ENCODE data around the gene OBSCN. TPM values are rescaled to one million over a fixed set of nuclear protein-coding genes. Genes with fewer than 3 reads are reported as not detected.
"Not testable (repeated sequence)": the region's sequence is repeated elsewhere in the genome, so short reads cannot be mapped to it uniquely, and the experiment has no call there.

Gene OBSCN
- total and polyA plus RNA-seq, 7 experiments from 2014 or later, result 1.3 to 132 (median 76.4) TPM

DNA sequence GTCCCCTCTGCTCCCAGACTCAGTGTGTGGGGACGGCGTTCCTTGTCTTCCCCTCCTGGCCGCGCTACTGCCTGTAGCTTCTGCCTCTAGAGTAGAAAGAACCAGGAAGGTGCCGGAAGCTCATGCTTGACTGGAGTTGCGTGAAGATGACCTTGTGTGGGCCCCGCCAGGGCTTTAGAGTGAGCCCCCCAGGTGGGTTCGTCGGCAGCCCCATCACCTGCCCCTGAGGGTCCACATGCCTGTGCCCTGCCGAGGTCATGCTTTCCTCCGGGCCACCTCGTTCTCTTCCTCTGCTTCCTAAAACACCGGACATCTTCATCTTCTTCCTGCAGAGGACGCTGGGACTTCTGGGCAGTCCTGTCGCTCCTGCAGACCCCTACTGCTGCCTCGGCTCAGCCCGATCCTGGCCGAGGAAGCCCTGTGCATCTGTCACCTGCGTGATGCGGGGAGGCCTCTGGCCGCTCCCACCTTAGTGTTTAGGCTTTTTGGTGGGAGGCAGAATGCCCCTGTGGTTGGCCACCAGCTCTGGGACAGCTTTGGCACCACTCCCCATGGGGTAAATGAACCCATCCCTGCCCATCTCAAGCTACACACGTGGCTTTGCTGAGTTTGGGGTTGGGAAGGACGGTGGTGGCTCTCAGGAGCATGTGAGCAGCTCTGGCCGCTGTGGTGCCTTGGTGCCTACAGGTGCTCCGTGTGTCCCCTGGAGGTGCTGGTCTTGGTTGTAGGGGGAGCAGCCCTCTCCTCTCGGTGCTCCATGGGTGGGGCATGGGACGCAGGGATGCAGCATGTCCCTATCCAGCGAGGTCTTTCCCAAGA is 12.3 kb downstream of the OBSCN start:
- no peak overlapping the region for H3K4me3 Mint-ChIP-seq
- no peaks in the 10 kb centered on the region for H3K4me1 ChIP-seq (ENCODE audit: control insufficient read depth in 2 of 2, insufficient read depth in 2 of 2, low read length in 2 of 2)
- CTCF ChIA-PET, result no interaction called here
- DNase-seq, result no peak
- H3K9me3 ChIP-seq (ENCODE audit: control insufficient read depth in 2 of 3, low read length in 3 of 3), result peaks cover 0 to 15% (median 0%) of the 10 kb centered on the region in 3 experiments
- POLR2A ChIA-PET, result no interaction called here
- no peak overlapping the region for H3K27ac ChIP-seq (ENCODE audit: low read depth, low read length)
- H3K4me1 Mint-ChIP-seq, result peaks cover 3 to 23% (median 5%) of the 10 kb centered on the region in 7 donors
- H3K36me3 ChIP-seq (ENCODE audit: control insufficient read depth in 2 of 3, insufficient read depth in 3 of 3, low read length in 3 of 3), result peaks cover 0 to 86% (median 17%) of the 10 kb centered on the region in 3 experiments
- no peaks in the 10 kb centered on the region for H3K27me3 Mint-ChIP-seq
- peaks cover 0 to 18% (median 7%) of the 10 kb centered on the region in 11 donors for H3K9me3 Mint-ChIP-seq
- H3K4me3 ChIP-seq (ENCODE audit: low read length), result no peak overlapping the region
- no peaks in the 10 kb centered on the region for H3K27me3 ChIP-seq (ENCODE audit: control insufficient read depth in 2 of 2, insufficient read depth in 2 of 2, low read length in 2 of 2)
- intact Hi-C loops (cut with micrococcal nuclease), result no loop called here
- H3K27ac Mint-ChIP-seq, result no peak overlapping the region
- peaks cover 15 to 63% (median 37%) of the 10 kb centered on the region in 5 donors for H3K36me3 Mint-ChIP-seq
- ATAC-seq, result no peak

DNA sequence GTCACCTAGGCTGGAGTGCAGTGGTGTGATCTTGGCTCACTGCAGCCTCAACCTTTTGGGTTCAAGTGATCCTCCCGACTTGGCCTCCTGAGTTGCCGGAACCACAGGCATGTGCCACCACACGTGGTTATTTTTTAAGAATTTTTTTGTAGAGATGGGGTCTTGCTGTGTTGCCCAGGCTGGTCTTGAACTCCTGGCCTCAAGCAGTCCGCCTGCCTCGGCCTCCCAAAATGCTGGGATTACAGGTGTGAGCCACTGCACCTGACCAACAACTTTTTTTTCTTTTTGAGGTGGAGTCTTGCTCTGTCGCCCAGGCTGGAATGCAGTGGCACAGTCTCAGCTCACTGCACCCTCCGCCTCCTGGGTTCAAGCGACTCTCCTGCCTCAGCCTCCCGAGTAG is 13.3 kb downstream of the OBSCN start:
- H3K4me1 ChIP-seq (ENCODE audit: control insufficient read depth in 2 of 2, insufficient read depth in 2 of 2, low read length in 2 of 2); H3K27ac ChIP-seq (ENCODE audit: low read depth, low read length); intact Hi-C loops (cut with micrococcal nuclease); CTCF ChIA-PET; DNase-seq; POLR2A ChIA-PET; H3K27me3 ChIP-seq (ENCODE audit: control insufficient read depth in 2 of 2, insufficient read depth in 2 of 2, low read length in 2 of 2); H3K27me3 Mint-ChIP-seq; H3K4me3 ChIP-seq (ENCODE audit: low read length); H3K4me3 Mint-ChIP-seq; ATAC-seq: not testable (repeated sequence)
- Mint-ChIP-seq H3K9me3 (peaks cover 0 to 23% (median 7%) of the 10 kb centered on the region in 11 donors), H3K4me1 (peaks cover under 1 to 20% (median 3%) of the 10 kb centered on the region in 7 donors), H3K27ac (peak overlapping the region in 1 of 9 donors; percentile 36), H3K36me3 (peaks cover 18 to 72% (median 46%) of the 10 kb centered on the region in 5 donors)
- H3K9me3 ChIP-seq (ENCODE audit: control insufficient read depth in 2 of 3, low read length in 3 of 3), result peaks cover 0 to 15% (median 0%) of the 10 kb centered on the region in 3 experiments
- H3K36me3 ChIP-seq (ENCODE audit: control insufficient read depth in 2 of 3, insufficient read depth in 3 of 3, low read length in 3 of 3), result peaks cover 0 to 86% (median 18%) of the 10 kb centered on the region in 3 experiments

- peaks cover 18 to 80% (median 55%) of the 10 kb centered on the region in 5 donors for H3K36me3 Mint-ChIP-seq
Measured at GRCh38 chr1:228222548-228222947, 14.7 kb downstream of the OBSCN start.

GRCh38 chr1:228224198-228225164 is 16.6 kb downstream of the OBSCN start:
- no peaks in the 10 kb centered on the region for H3K27me3 ChIP-seq (ENCODE audit: control insufficient read depth in 2 of 2, insufficient read depth in 2 of 2, low read length in 2 of 2)
- peaks cover 0 to 23% (median 7%) of the 10 kb centered on the region in 11 donors for H3K9me3 Mint-ChIP-seq
- no peak overlapping the region for H3K27ac ChIP-seq (ENCODE audit: low read depth, low read length)
- peaks cover 0 to 10% (median 6%) of the 10 kb centered on the region in 7 donors for H3K4me1 Mint-ChIP-seq
- H3K4me3 ChIP-seq (ENCODE audit: low read length), result no peak overlapping the region
- H3K36me3 ChIP-seq (ENCODE audit: control insufficient read depth in 2 of 3, insufficient read depth in 3 of 3, low read length in 3 of 3), result peaks cover 0 to 78% (median 12%) of the 10 kb centered on the region in 3 experiments
- peaks cover 22 to 81% (median 62%) of the 10 kb centered on the region in 5 donors for H3K36me3 Mint-ChIP-seq
- peaks cover 0 to 15% (median 0%) of the 10 kb centered on the region in 3 experiments for H3K9me3 ChIP-seq (ENCODE audit: control insufficient read depth in 2 of 3, low read length in 3 of 3)
- intact Hi-C loops (cut with micrococcal nuclease), result no loop called here
- ATAC-seq (no peak), DNase-seq (no peak)
- no peak overlapping the region for H3K27ac Mint-ChIP-seq
- ChIA-PET POLR2A (no interaction called here), CTCF (no interaction called here)
- no peak overlapping the region for H3K4me3 Mint-ChIP-seq
- no peaks in the 10 kb centered on the region for H3K4me1 ChIP-seq (ENCODE audit: control insufficient read depth in 2 of 2, insufficient read depth in 2 of 2, low read length in 2 of 2)
- H3K27me3 Mint-ChIP-seq, result no peaks in the 10 kb centered on the region

More at GRCh38 chr1:228222548-228222947, 14.7 kb downstream of the OBSCN start:
- Histone ChIP-seq H3K4me3 (ENCODE audit: low read length) (no peak overlapping the region), H3K4me1 (ENCODE audit: control insufficient read depth in 2 of 2, insufficient read depth in 2 of 2, low read length in 2 of 2) (no peaks in the 10 kb centered on the region), H3K36me3 (ENCODE audit: control insufficient read depth in 2 of 3, insufficient read depth in 3 of 3, low read length in 3 of 3) (peaks cover 0 to 86% (median 18%) of the 10 kb centered on the region in 3 experiments), H3K27ac (ENCODE audit: low read depth, low read length) (no peak overlapping the region), H3K9me3 (ENCODE audit: control insufficient read depth in 2 of 3, low read length in 3 of 3) (peaks cover 0 to 15% (median 0%) of the 10 kb centered on the region in 3 experiments), H3K27me3 (ENCODE audit: control insufficient read depth in 2 of 2, insufficient read depth in 2 of 2, low read length in 2 of 2) (no peaks in the 10 kb centered on the region)
- no peak for ATAC-seq
- Mint-ChIP-seq H3K9me3 (peaks cover 0 to 23% (median 7%) of the 10 kb centered on the region in 11 donors), H3K27ac (no peak overlapping the region), H3K4me1 (peaks cover 0 to 18% (median 1%) of the 10 kb centered on the region in 7 donors), H3K27me3 (no peaks in the 10 kb centered on the region), H3K4me3 (no peak overlapping the region)
- ChIA-PET CTCF (no interaction called here), POLR2A (interaction anchor here (0.9 kb wide), 1 partner anchor 12 kb away, joined by 5 read pairs; no protein-coding TSS in a partner anchor)
- DNase-seq, result no peak
- intact Hi-C loops (cut with micrococcal nuclease), result no loop called here

DNA sequence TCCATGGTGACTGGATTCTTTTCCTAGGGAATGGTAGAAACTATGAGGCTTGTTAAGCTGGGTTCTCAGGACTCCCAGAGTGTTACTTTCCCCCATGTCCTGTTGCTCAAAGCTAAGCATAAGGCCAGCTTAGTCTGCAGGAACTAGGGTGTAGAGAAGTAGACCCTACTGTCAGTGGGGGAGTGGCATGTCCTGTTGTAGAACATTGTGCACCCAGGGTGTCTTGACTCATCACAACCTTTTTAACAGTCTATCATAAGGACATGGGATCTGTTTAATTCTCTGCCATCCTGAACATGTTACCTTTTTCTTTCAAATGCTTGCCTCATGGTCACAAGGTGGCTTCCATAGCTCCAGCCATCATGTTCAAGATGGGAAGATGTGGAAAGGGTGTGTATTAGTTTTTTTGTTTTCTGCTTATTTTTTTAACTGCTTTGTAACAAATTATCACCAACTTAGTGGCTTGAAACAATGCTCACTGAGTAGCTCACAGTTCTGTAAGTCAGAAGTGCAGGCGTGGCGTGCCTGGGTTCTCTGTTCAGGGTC is 17.4 kb downstream of the OBSCN start:
- CTCF ChIA-PET, result no interaction called here
- POLR2A ChIA-PET, result no interaction called here
- Mint-ChIP-seq H3K4me1 (peaks cover 0 to 10% (median 6%) of the 10 kb centered on the region in 7 donors), H3K27ac (no peak overlapping the region), H3K4me3 (no peak overlapping the region), H3K27me3 (no peaks in the 10 kb centered on the region), H3K9me3 (peaks cover 0 to 23% (median 7%) of the 10 kb centered on the region in 11 donors), H3K36me3 (peaks cover 22 to 82% (median 66%) of the 10 kb centered on the region in 5 donors)
- no peak overlapping the region for H3K4me3 ChIP-seq (ENCODE audit: low read length)
- DNase-seq, result no peak
- H3K27ac ChIP-seq (ENCODE audit: low read depth, low read length), result no peak overlapping the region
- no peak for ATAC-seq
- no peaks in the 10 kb centered on the region for H3K4me1 ChIP-seq (ENCODE audit: control insufficient read depth in 2 of 2, insufficient read depth in 2 of 2, low read length in 2 of 2)
- H3K9me3 ChIP-seq (ENCODE audit: control insufficient read depth in 2 of 3, low read length in 3 of 3), result peaks cover 0 to 15% (median 0%) of the 10 kb centered on the region in 3 experiments
- H3K36me3 ChIP-seq (ENCODE audit: control insufficient read depth in 2 of 3, insufficient read depth in 3 of 3, low read length in 3 of 3), result peaks cover 0 to 74% (median 12%) of the 10 kb centered on the region in 3 experiments
- intact Hi-C loops (cut with micrococcal nuclease), result no loop called here
- H3K27me3 ChIP-seq (ENCODE audit: control insufficient read depth in 2 of 2, insufficient read depth in 2 of 2, low read length in 2 of 2), result no peaks in the 10 kb centered on the region

- H3K9me3 Mint-ChIP-seq, result peaks cover 0 to 23% (median 7%) of the 10 kb centered on the region in 11 donors
- H3K27me3 Mint-ChIP-seq, result no peaks in the 10 kb centered on the region
- H3K27ac Mint-ChIP-seq, result no peak overlapping the region
- no peak overlapping the region for H3K27ac ChIP-seq (ENCODE audit: low read depth, low read length)
- no peak overlapping the region for H3K4me3 ChIP-seq (ENCODE audit: low read length)
- no peak overlapping the region for H3K4me3 Mint-ChIP-seq
- H3K27me3 ChIP-seq (ENCODE audit: control insufficient read depth in 2 of 2, insufficient read depth in 2 of 2, low read length in 2 of 2), result no peaks in the 10 kb centered on the region
- ATAC-seq, result no peak
- peaks cover 0 to 73% (median 12%) of the 10 kb centered on the region in 3 experiments for H3K36me3 ChIP-seq (ENCODE audit: control insufficient read depth in 2 of 3, insufficient read depth in 3 of 3, low read length in 3 of 3)
- CTCF ChIA-PET, result no interaction called here
- intact Hi-C loops (cut with micrococcal nuclease), result no loop called here
- peaks cover 22 to 84% (median 69%) of the 10 kb centered on the region in 5 donors for H3K36me3 Mint-ChIP-seq
- POLR2A ChIA-PET, result no interaction called here
- peaks cover 0 to 13% (median 6%) of the 10 kb centered on the region in 7 donors for H3K4me1 Mint-ChIP-seq
- peaks cover 0 to 15% (median 0%) of the 10 kb centered on the region in 3 experiments for H3K9me3 ChIP-seq (ENCODE audit: control insufficient read depth in 2 of 3, low read length in 3 of 3)
- DNase-seq, result no peak
- H3K4me1 ChIP-seq (ENCODE audit: control insufficient read depth in 2 of 2, insufficient read depth in 2 of 2, low read length in 2 of 2), result no peaks in the 10 kb centered on the region
Measured at GRCh38 chr1:228225740-228226139, 17.9 kb downstream of the OBSCN start.

All from naive thymus-derived CD4-positive, alpha-beta T cell (primary cell).